SK-N-DZ (cell line): ENCODE data around the gene FMN1. TPM values are rescaled to one million over a fixed set of nuclear protein-coding genes. Genes with fewer than 3 reads are reported as not detected.

Source experiments
- DNase-seq: peaks from one replicate; pipeline ENCODE4 v3.0.0-alpha.2; 2015; ENCODE audit warnings: low spot score
- polyA plus RNA-seq, 2 experiments: library from polyadenylated mRNA; depleted of rRNA; stranded (reverse); fragments of >200 nt; gene quantifications; 2 replicates each; pipeline ENCODE4 v1.2.3, GENCODE V29; 2014

FMN1 gene, protein sequence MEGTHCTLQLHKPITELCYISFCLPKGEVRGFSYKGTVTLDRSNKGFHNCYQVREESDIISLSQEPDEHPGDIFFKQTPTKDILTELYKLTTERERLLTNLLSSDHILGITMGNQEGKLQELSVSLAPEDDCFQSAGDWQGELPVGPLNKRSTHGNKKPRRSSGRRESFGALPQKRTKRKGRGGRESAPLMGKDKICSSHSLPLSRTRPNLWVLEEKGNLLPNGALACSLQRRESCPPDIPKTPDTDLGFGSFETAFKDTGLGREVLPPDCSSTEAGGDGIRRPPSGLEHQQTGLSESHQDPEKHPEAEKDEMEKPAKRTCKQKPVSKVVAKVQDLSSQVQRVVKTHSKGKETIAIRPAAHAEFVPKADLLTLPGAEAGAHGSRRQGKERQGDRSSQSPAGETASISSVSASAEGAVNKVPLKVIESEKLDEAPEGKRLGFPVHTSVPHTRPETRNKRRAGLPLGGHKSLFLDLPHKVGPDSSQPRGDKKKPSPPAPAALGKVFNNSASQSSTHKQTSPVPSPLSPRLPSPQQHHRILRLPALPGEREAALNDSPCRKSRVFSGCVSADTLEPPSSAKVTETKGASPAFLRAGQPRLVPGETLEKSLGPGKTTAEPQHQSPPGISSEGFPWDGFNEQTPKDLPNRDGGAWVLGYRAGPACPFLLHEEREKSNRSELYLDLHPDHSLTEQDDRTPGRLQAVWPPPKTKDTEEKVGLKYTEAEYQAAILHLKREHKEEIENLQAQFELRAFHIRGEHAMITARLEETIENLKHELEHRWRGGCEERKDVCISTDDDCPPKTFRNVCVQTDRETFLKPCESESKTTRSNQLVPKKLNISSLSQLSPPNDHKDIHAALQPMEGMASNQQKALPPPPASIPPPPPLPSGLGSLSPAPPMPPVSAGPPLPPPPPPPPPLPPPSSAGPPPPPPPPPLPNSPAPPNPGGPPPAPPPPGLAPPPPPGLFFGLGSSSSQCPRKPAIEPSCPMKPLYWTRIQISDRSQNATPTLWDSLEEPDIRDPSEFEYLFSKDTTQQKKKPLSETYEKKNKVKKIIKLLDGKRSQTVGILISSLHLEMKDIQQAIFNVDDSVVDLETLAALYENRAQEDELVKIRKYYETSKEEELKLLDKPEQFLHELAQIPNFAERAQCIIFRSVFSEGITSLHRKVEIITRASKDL (N-terminal part only)
- polyA plus RNA-seq (2014; cell fraction: cytosol; rRNA removed) = 2.0 and 2.2 TPM in 2 replicates
- 1.3 and 1.7 TPM in 2 replicates for polyA plus RNA-seq (2014; cell fraction: nucleus; rRNA removed)

DNA sequence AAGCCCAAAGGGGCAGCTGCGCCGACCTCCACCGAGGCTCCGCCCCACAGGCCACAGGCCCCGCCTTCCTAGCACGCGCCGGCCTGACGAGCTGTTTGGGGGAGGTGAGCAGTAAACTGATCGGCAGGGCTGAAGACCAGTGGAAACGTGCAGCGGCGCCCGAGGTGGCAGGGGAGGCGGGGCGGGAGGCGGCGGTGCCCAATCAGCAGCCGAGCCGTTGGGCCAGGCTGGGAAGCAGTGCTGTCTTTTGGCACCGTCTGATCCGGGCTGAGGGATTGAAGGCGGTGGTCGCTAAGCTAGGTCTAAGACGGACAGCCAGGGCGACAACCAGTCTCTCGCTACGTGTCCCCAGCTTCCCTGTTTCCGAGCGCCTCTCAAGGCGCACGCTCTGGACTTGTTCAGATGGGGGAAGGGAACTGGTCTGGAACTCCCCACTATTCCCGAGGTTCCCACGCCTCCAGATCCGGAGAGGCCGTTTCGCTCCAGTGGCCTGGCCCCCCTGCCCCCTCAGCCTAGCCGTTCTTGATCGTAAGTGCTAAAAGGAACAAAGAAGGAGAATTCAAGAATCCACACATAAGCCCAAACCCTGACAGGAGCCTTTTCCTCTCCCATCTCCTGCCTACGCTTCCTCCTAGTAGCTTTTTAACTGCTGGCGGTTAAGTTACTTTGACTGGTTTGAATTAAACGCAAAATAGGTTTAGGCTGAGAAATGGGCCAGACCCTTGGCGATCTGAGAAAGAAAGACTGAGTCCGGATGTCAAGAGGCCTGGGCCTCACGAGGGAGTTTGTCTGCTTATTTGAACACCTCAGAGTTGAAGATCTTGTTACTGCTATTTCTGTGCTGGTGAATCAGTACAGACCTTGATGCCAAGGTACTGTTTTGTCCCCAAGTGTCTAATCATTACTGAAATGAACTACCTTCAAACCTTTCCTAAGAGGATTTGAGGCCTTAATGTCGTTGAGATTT lies at the start of gene FMN1:
TSS of gene FMN1 (minus strand) at position 11 of the 967 bp plus-strand sequence. CDS start 39,800 bp downstream, outside the sequence.
- DNase-seq = peak; percentile 90

DNA sequence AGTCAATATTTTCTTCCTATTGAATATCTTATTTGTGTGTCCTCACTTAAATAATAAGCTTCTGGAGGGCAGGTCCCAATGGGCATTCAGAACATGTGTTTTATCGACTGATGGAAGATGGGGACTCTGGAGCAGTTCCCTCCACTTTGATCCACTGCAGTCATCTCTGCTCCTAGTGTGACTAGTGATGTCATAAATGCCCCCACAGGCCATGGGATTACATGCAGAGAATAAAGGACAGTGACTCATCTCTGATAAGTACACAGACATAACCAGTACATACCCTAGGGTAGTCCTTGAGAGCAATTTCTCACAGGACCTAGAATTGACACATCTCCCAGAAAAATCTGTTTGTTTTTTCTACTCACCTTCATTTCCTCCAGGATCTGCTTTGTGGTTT lies 49.4 kb upstream of the FMN1 start:
- no peak for DNase-seq

DNA sequence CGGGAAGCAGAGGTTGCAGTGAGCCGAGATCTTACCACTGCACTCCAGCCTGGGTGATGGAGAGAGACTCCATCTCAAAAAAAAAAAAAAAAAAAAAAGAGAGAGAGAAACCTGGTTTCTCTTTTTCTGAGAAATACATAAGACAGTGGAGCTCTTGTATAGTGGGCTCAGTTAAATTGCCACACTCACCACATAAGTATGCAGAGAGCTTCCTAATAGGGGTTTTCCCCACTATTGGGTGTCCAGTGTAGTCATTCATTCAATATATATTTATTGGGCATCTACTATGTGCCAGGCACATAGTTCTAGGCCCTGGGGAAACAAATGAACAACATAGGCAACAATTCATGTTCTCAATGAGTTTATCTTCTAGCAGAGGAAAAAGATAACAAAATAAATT lies 48.9 kb upstream of the FMN1 start:
- DNase-seq = no peak

DNA sequence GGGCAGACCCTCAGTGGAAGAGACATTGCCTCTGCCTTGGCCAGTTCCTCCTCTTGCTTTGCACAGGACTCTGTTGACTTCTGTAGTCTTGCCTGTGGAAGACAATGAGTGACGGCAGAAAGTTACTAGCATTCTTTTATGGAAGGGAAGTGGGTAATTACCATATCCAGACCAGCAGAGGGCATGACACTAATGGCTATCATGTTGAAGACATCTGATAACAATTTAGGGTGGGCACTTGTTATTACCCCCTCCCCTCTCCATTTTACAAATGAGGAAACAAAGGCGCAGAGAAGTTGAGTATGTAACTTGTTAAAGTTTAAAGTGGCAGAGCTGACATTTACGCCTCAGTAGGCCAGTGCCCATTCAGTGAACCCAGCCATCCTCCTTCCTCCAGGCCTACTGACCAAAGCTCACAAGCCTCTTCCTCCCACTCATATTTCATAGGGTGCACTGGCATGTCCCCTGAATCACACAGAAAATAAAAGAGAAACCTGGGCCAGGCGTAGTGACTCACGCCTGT lies 48.2 kb upstream of the FMN1 start:
- no peak for DNase-seq

DNA sequence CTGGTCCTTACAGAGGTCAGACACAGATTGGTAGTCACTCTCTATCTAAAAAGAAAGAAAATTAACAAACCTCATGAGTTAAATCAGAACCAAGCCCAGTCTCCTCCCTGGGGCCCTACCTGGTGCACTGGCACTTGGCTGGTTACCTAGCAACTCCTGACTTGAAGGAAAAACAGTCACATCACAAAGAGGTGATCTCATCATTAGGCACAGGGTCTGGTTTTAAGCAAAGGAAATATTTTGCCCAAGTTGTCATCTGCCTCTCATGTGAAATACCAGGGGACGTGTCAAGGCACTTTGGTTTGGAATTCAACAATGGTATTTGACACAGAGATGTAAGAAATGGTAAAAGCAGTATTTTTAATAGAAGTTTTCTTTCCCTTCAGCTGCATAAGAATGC lies 47.7 kb upstream of the FMN1 start:
- DNase-seq = no peak

DNA sequence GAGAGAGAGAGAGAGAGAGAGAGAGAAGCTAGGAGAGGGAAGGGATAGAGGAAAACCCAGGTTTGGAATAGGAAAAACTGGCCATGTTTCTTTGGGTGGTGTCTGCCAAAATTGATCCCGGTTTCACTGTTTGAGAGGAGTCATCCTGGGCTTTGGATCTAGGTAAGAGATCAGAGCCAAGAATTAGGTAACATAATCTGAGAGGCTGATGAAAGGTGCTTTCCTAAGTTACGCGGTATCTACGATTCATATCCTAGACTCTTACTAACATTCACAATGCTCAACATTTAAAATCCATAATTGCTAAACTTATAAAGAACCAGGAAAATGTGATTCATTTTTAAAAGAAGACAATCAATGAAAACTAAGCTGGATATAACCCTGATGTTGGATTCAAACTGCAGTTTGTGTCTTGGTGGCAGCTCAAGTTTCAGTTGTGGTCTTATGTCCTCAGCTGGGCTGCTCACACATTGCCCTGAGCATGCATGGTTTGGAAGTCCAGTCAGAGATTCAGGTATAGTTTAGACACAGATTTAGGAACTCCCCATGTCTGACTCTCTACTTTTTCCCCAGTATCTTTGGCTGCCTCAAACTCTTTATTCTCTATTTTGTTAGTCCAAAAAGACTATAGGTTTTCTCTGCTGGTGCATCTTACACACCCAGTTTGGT lies 42.5 kb upstream of the FMN1 start:
- DNase-seq = no peak

DNA sequence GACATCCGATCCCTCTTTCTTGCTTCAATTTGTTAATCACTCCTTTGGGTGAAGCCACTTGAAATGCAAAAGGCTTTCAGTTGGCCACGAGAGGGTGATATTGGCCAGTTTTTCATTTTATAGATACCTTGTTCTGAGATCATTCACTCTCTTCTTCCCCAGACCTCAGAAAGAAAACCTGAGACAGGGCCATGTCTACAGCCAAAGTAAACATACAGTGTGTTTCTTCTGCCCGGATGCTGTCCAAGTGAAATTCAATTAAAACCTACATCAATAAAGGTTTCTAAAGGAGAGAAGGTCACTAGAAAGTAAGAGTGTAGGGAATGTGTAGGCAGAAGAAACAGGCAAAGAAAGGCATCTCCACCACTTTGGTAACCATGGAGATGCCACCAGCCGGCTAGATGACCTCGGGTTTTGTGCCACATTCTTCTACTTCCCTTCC lies 39.5 kb upstream of the FMN1 start:
- DNase-seq = peak; percentile 65

DNA sequence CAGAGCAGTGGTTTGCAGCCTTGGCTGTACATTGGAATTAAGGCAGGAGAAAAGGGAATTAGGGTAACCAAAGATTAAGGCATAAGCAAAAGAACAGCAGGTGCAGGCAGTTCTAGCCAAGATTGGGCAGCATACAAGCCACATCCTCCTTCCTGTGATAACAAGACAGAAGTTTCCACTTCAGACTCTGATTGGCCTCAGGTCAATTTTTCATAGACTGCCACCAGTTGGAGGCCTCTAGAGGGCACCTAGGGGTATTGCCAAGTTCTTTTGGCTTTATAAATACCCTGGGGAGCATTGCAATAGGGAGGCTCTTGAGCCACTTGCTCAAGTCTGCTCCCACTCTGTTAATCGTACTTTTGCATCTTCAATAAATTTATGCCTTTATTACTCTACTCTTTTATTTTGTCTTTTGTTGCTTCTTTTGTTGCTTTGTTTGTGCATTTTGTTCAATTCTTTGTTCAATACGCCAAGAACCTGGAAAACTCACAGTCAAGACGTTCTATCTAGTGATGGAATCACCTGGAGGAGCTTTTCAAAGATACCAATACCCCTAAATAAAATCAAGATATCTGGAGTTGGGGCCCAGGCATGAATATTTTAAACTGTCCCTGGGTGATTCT lies 32.2 kb upstream of the FMN1 start:
- peak; percentile 54 for DNase-seq

DNA sequence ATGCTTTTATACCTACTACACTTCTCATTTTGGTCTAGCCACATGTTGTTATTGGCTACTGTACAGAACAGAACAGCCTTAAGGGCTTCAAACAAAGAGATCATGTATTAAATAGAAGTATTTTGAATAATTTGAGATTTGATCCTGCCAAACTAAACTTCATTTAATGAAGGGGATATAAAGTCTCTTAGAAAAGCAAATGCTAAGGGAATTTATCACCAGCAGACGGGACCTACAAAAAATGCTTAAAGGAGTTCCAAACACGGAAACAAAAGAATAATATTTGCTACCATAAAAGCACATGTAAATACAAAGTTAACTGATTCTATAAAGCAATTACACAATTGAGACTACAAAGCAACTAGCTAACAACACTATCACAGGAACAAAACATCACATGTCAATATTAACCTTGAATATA lies 23.6 kb upstream of the FMN1 start:
- DNase-seq = no peak

DNA sequence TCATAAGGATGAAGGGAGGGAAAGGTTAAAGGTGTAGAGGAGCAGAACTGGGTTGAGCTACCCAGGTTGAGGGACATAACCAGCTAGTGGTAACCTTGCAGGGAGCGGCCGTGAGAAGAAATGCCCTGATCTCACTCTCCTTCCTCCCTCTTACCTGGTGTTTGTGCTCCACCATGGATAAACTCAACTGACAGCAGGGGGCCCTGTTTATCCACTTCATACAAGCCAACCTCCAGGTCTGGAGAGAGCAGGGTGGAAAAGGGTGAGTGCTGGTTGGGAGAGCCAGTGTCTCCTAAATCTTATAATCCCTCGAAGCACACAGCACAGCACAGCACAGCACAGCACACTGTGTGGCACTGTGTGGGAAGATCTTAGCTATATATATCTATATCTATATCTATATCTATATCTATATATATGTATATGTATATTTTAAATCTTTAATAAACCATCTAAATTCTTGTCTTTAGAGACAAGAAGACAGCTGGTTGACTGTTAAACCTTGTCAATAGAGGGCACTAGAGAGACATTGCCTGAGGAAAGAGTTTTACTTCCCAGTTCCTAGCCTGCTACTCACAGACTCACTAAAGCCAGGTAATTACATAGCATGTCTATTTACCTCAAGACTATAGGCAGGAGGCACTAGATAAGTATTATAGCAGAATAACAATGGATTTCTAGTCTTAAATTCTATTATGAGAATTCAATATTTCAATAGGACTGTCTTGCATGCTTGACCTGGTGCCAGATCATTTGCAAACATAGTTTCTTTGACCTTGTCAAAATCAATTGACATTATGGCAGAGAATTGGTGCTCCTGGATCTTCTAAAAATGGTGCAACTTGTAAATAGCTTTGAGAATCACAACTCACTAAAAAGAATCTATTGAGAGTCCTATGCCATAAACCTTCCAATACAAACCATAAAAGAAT lies 21.7 kb upstream of the FMN1 start:
- no peak for DNase-seq

DNA sequence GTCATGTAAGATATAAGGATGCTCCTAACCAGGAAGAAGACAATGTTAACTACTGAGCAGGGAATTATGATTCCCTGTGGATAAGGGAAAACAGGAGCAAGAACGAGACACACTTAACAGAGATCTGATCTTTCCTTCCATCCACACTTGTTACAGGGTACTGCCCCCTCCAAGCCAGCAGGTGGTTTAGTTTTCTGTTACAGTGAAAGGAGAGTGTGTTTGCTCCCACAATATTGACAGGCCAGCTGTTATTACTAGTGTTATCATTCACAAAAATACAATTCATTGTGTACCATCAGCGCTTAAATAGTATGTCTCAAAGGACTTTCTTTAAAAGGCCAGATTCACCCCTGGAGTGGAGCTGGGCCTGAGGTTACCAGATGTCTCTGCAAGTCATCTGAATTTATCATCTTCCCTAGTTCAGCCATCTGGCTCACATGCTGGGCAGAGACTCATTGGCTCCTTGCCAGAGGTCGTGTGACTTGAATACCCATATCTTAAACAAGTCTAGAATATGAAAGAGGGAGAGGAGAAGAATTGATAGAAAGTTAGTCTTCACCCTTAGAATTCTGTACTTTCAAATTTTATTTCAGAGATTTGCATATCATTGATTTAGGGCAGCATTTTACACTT lies 16.8 kb upstream of the FMN1 start:
- DNase-seq = peak; percentile 98

DNA sequence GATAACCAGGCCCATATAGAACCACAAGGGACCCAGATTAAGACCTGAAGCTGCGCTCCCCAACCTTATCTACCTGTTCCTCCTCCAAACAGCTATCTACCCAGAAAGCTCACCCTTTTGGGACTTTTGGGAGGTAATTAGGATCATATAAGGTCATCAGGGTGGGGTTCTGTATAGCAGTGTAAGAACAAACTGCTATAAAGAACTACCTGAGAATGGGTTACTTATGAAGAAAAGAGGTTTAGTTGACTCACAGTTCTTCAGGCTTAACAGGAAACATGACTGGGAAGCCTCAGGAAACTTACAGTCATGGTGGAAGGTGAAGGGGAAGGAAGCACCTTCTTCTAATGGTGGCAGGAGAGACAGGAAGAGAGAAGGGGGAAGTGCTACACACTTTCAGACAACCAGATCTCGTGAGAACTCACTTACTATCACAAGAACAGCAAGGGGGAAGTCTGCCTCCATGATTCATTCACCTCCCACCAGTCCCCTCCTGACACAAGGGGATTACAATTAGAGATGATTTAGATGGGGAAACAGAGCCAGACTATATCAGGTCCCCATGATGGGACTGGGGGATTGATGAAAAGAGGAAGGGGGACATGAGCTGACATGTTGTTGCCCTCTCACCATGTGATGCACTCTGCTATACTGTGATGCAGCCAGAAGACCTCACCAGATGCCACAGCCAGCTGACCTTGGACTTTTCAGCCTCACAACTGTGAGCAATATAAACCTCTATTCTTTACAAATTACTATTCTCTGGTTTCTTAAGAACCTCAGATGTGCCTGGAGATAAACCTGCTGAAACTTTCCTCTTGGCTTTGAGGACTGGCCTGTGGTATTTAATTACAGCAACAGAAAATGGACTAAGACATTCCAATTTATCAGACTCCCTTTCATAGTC lies 15.3 kb upstream of the FMN1 start:
- peak; percentile 93 for DNase-seq

DNA sequence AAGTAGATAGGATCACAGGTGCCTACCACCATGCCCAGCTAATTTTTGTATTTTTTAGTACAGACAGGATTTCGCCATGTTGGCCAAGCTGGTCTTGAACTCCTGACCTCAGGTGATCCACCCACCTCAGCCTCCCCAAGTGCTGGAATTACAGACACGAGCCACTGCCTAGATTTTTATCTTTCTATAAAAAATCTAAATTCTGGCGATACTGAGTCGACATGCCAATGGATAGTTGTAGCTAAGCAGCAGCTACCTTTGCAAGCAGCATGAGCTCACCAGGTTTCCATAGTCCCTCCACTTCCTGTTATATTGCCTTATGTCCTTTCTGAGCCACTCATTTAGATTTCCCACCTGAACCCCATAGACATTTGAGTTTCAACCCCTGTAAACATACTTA lies 13.1 kb upstream of the FMN1 start:
- DNase-seq = no peak

DNA sequence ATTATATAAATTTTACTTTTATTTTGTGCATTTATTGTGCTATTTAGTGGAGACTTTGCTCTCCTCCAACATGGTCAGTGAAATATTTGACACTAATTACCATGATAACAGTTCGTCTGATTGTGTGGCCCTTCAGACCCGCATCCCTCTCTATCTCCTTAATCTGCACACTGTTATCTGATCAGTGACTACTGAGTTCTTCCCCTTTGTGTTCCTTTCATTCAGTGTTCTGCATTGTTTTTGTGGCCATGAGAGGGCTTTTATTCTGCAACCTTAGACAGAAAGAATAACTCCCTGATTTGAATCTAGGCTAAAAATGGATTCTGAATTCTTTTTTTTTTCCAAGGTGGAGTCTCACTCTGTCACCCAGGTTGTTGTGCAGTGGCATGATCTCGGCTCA lies 11.9 kb upstream of the FMN1 start:
- DNase-seq = no peak

DNA sequence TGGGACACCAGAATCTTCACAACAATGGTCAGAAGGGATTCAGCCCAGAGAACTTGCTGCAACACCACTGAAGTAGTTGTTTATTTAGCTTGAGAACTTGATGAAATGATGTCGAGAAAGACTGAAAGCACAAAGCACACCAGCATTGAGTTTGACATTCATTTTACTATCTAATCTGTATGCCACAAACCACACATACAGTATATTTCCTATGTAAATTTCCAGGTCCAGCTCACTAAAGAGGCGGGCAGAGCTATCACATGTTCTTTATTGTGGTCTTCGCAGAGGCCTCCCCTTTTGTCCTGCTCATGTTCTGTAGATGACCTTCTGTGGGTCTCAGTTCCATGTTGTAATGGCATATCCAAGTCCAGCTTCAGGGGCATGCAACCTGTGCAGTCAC lies 10.4 kb upstream of the FMN1 start:
- no peak for DNase-seq

DNA sequence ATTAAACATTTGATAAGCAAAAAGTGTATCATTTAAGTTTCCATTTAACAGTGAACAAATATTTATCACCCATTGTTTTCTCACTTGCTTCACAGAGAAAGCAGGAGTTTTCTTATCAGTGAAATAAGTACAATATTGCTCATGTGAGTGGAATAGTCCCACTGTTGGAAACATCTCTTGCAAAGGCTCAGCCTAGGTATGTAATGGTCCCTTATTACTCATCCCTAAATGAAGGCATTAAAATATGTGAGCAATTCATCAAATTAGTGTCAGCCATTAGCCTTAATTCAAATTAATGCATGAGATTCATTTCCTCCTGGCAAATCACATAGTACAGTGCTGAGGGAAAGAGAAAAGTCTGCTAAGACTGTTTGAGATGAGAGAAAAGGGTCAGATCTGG lies 9.6 kb upstream of the FMN1 start:
- DNase-seq = no peak
